Measurements from ENCODE around the gene GDF2. TPM values are rescaled to one million over a fixed set of nuclear protein-coding genes. Genes with fewer than 3 reads are reported as not detected.

The GDF2 gene
- total RNA-seq, 2 donors from 2014 or later, result 0.16 TPM; not detected in 1

GRCh38 chr10:47348138-47348651 is 25.9 kb downstream of the GDF2 start, which contains the start of gene RBP3:
TSS of gene RBP3 (plus strand) at chr10:47348363. CDS start at chr10:47348485, 122 bp downstream.
- H3K36me3 ChIP-seq, result no peaks in the 10 kb centered on the region
- H3K4me1 ChIP-seq, result no peaks in the 10 kb centered on the region
- no peaks in the 10 kb centered on the region for H3K27me3 ChIP-seq
- no peak for DNase-seq (ENCODE audit: low spot score)
- no peak for TF ChIP-seq CTCF (IDR thresholded peaks at IDR 0.05)
- H3K4me3 ChIP-seq, result no peak within 1 kb of the TSS
- no peaks in the 10 kb centered on the region for H3K9me3 ChIP-seq
- H3K27ac ChIP-seq, result no peak within 1 kb of the TSS

DNA sequence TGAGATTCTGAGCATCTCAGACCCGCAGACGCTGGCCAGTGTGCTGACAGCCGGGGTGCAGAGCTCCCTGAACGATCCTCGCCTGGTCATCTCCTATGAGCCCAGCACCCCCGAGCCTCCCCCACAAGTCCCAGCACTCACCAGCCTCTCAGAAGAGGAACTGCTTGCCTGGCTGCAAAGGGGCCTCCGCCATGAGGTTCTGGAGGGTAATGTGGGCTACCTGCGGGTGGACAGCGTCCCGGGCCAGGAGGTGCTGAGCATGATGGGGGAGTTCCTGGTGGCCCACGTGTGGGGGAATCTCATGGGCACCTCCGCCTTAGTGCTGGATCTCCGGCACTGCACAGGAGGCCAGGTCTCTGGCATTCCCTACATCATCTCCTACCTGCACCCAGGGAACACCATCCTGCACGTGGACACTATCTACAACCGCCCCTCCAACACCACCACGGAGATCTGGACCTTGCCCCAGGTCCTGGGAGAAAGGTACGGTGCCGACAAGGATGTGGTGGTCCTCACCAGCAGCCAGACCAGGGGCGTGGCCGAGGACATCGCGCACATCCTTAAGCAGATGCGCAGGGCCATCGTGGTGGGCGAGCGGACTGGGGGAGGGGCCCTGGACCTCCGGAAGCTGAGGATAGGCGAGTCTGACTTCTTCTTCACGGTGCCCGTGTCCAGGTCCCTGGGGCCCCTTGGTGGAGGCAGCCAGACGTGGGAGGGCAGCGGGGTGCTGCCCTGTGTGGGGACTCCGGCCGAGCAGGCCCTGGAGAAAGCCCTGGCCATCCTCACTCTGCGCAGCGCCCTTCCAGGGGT is 26.6 kb downstream of the GDF2 start:
- no peak overlapping the region for H3K27ac ChIP-seq
- no peaks in the 10 kb centered on the region for H3K27me3 ChIP-seq
- no peak for TF ChIP-seq CTCF (IDR thresholded peaks at IDR 0.05)
- no peak overlapping the region for H3K4me3 ChIP-seq
- H3K4me1 ChIP-seq, result no peaks in the 10 kb centered on the region
- no peaks in the 10 kb centered on the region for H3K9me3 ChIP-seq
- DNase-seq (ENCODE audit: low spot score), result no peak
- no peaks in the 10 kb centered on the region for H3K36me3 ChIP-seq

DNA sequence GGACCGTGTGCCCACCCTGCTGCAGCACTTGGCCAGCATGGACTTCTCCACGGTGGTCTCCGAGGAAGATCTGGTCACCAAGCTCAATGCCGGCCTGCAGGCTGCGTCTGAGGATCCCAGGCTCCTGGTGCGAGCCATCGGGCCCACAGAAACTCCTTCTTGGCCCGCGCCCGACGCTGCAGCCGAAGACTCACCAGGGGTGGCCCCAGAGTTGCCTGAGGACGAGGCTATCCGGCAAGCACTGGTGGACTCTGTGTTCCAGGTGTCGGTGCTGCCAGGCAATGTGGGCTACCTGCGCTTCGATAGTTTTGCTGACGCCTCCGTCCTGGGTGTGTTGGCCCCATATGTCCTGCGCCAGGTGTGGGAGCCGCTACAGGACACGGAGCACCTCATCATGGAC is 27.3 kb downstream of the GDF2 start:
- H3K9me3 ChIP-seq, result no peaks in the 10 kb centered on the region
- DNase-seq (ENCODE audit: low spot score), result no peak
- no peaks in the 10 kb centered on the region for H3K4me1 ChIP-seq
- no peaks in the 10 kb centered on the region for H3K36me3 ChIP-seq
- no peaks in the 10 kb centered on the region for H3K27me3 ChIP-seq
- TF ChIP-seq CTCF (IDR thresholded peaks at IDR 0.05), result no peak
- no peak overlapping the region for H3K27ac ChIP-seq
- H3K4me3 ChIP-seq, result no peak overlapping the region

GRCh38 chr10:47349941-47350371 is 27.7 kb downstream of the GDF2 start:
- no peak for TF ChIP-seq CTCF (IDR thresholded peaks at IDR 0.05)
- no peaks in the 10 kb centered on the region for H3K27me3 ChIP-seq
- H3K4me1 ChIP-seq, result no peaks in the 10 kb centered on the region
- H3K4me3 ChIP-seq, result no peak overlapping the region
- no peaks in the 10 kb centered on the region for H3K36me3 ChIP-seq
- no peak overlapping the region for H3K27ac ChIP-seq
- no peaks in the 10 kb centered on the region for H3K9me3 ChIP-seq
- no peak for DNase-seq (ENCODE audit: low spot score)

DNA sequence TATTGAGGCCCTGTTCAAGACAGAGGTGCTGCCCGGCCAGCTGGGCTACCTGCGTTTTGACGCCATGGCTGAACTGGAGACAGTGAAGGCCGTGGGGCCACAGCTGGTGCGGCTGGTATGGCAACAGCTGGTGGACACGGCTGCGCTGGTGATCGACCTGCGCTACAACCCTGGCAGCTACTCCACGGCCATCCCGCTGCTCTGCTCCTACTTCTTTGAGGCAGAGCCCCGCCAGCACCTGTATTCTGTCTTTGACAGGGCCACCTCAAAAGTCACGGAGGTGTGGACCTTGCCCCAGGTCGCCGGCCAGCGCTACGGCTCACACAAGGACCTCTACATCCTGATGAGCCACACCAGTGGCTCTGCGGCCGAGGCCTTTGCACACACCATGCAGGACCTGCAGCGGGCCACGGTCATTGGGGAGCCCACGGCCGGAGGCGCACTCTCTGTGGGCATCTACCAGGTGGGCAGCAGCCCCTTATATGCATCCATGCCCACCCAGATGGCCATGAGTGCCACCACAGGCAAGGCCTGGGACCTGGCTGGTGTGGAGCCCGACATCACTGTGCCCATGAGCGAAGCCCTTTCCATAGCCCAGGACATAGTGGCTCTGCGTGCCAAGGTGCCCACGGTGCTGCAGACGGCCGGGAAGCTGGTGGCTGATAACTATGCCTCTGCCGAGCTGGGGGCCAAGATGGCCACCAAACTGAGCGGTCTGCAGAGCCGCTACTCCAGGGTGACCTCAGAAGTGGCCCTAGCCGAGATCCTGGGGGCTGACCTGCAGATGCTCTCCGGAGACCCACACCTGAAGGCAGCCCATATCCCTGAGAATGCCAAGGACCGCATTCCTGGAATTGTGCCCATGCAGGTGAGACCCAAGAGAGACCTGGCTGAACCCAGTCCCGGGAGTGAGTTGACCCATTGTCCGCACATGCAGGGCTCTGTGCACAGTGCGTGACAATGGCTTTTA is 28.7 kb downstream of the GDF2 start:
- Histone ChIP-seq H3K36me3 (no peaks in the 10 kb centered on the region), H3K27me3 (no peaks in the 10 kb centered on the region), H3K4me1 (no peaks in the 10 kb centered on the region), H3K27ac (no peak overlapping the region), H3K4me3 (no peak overlapping the region), H3K9me3 (no peaks in the 10 kb centered on the region)
- TF ChIP-seq CTCF (IDR thresholded peaks at IDR 0.05), result no peak
- no peak for DNase-seq (ENCODE audit: low spot score)

Measured in right atrium auricular region (tissue), 2 donors.